ENCODE measurements around the gene MAML3.

The MAML3 gene

DNA sequence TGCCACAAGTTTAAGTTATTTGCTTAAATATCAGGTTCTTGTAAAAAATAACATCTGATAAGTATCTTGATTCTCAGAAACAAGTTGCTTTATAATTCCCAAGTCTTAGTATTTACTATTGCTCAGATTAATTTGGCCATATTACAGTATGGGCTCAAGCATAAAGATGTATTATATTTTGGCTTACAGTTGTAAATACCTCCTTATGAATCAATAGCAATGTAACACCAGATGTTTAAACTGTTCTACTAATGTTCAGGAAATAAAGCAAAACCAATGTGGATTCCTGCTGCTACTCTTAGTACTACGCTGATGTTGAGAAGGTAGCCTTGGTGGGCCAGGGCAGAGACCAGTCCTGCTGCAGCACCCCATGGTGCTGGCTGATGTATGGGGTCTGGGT, 385.6 kb downstream of the MAML3 start:
- DNase-seq (ENCODE audit: low read depth): no peak
- no peak overlapping the region for H3K4me3 ChIP-seq (ENCODE audit: control insufficient read depth, low read depth, low read length)
- TF ChIP-seq, protein P1, sequence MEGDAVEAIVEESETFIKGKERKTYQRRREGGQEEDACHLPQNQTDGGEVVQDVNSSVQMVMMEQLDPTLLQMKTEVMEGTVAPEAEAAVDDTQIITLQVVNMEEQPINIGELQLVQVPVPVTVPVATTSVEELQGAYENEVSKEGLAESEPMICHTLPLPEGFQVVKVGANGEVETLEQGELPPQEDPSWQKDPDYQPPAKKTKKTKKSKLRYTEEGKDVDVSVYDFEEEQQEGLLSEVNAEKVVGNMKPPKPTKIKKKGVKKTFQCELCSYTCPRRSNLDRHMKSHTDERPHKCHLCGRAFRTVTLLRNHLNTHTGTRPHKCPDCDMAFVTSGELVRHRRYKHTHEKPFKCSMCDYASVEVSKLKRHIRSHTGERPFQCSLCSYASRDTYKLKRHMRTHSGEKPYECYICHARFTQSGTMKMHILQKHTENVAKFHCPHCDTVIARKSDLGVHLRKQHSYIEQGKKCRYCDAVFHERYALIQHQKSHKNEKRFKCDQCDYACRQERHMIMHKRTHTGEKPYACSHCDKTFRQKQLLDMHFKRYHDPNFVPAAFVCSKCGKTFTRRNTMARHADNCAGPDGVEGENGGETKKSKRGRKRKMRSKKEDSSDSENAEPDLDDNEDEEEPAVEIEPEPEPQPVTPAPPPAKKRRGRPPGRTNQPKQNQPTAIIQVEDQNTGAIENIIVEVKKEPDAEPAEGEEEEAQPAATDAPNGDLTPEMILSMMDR (IDR thresholded peaks at IDR 0.05; ENCODE audit: control insufficient read depth, insufficient read depth, low read depth, low read length, missing control alignments): no peak

DNA sequence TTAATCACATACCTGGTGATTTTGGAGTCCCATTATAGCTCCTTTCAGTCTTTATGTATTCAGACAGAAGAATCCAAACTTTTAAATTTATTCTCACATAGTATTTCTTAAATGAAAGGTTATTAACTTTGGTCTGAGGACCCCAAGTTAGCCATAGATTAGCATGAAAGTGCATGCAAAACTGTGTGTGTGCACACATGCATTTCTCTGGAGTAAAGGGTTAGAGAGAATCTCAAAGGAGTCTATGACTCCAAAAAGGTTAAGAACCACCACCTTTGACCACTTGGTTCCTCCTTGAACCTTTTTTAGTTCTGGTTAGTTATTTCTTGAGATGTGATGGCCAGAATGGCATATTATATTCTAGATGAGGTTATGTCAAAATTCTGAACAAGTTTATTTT, 386.4 kb downstream of the MAML3 start:
- H3K4me3 ChIP-seq (ENCODE audit: control insufficient read depth, low read depth, low read length): no peak overlapping the region
- DNase-seq (ENCODE audit: low read depth): no peak
- TF ChIP-seq, protein P1 (IDR thresholded peaks at IDR 0.05; ENCODE audit: control insufficient read depth, insufficient read depth, low read depth, low read length, missing control alignments): no peak

DNA sequence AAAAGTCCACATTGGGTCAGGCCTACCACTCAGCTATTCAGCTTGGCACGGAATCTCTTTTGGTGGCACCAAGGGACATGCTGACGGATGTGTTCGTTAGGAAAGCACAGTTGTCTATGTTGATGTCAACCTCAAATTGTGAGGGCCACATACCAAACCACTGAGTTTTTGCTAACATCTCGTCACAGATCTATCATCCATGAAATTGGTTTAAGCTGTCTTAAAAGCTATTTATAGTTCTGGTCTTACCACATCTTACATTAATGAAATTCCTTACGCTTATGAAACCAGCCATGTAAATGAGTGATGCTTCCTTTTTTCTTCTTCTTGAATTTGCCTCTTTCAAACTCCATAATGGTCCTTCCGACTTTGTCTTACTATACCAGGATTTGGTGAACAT, 386.8 kb downstream of the MAML3 start:
- H3K4me3 ChIP-seq (ENCODE audit: control insufficient read depth, low read depth, low read length): no peak overlapping the region
- TF ChIP-seq, protein P1 (IDR thresholded peaks at IDR 0.05; ENCODE audit: control insufficient read depth, insufficient read depth, low read depth, low read length, missing control alignments): no peak
- peak; percentile 56 for DNase-seq (ENCODE audit: low read depth)

GRCh38 chr4:139764686-139765310, 389.2 kb downstream of the MAML3 start:
- DNase-seq (ENCODE audit: low read depth): no peak
- H3K4me3 ChIP-seq (ENCODE audit: control insufficient read depth, low read depth, low read length): no peak overlapping the region
- TF ChIP-seq, protein P1 (IDR thresholded peaks at IDR 0.05; ENCODE audit: control insufficient read depth, insufficient read depth, low read depth, low read length, missing control alignments): no peak

GRCh38 chr4:139764182-139764581, 389.8 kb downstream of the MAML3 start:
- H3K4me3 ChIP-seq (ENCODE audit: control insufficient read depth, low read depth, low read length): no peak overlapping the region
- TF ChIP-seq, protein P1 (IDR thresholded peaks at IDR 0.05; ENCODE audit: control insufficient read depth, insufficient read depth, low read depth, low read length, missing control alignments): no peak
- DNase-seq (ENCODE audit: low read depth): no peak

GRCh38 chr4:139763672-139764071, 390.3 kb downstream of the MAML3 start:
- TF ChIP-seq, protein P1 (IDR thresholded peaks at IDR 0.05; ENCODE audit: control insufficient read depth, insufficient read depth, low read depth, low read length, missing control alignments): no peak
- H3K4me3 ChIP-seq (ENCODE audit: control insufficient read depth, low read depth, low read length): no peak overlapping the region
- no peak for DNase-seq (ENCODE audit: low read depth)

Measured in AG09309 (cell line).